ENCODE data around the gene DENND4A. TPM values are rescaled to one million over a fixed set of nuclear protein-coding genes. Genes with fewer than 3 reads are reported as not detected.

The DENND4A gene
- total RNA-seq, 1 donor from 2014 or later = 23.7 TPM

DNA sequence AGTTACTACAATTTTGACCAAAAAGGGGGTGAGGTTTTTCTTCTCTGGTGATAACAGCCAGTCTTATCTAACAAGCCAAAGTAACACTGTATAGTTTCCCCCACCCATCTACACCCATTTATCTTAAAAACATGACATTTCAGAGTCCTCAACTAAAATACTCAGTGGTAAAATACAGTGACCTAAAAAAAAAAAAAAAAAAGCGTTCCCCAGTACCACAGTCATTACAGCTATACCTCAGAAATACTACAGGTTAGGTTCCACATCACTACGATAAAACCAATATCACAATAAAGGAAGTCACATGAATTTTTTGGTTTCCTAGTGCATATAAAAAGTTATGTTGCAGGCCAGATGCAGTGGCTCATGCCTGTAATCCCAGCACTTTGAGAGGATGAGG, 13.8 kb downstream of the DENND4A start:
- Mint-ChIP-seq H3K27me3 (ENCODE audit: unreplicated experiment) (no peaks in the 10 kb centered on the region), H3K4me3 (ENCODE audit: unreplicated experiment) (no peak overlapping the region), H3K27ac (ENCODE audit: unreplicated experiment) (no peak overlapping the region), H3K9me3 (ENCODE audit: unreplicated experiment) (peaks cover 3% of the 10 kb centered on the region), H3K4me1 (ENCODE audit: low read depth, unreplicated experiment) (no peaks in the 10 kb centered on the region), H3K36me3 (ENCODE audit: unreplicated experiment) (no peaks in the 10 kb centered on the region)
- DNase-seq = no peak
- no peak for TF ChIP-seq CTCF (IDR thresholded peaks at IDR 0.05; ENCODE audit: partially characterized antibody, unreplicated experiment)

DNA sequence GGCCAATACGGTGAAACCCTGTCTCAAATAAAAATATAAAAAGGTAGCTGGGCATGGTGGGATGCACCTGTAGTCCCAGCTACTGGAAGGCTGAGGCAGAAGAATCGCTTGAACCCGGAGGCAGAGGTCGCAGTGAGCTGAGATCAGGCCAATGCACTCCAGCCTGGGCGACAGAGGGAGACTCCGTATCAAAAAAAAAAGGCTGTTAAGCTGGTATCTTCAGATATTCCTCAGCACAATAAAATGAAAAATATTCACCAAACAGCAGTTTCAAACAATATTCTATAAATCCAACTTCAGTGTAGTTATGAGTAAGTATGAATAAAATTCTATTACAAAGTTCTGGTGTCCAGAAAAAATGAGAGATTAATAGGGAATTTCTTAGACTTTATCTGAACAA, 14.2 kb downstream of the DENND4A start:
- TF ChIP-seq CTCF (IDR thresholded peaks at IDR 0.05; ENCODE audit: partially characterized antibody, unreplicated experiment) = no peak
- Mint-ChIP-seq H3K9me3 (ENCODE audit: unreplicated experiment) (peaks cover 3% of the 10 kb centered on the region), H3K27me3 (ENCODE audit: unreplicated experiment) (no peaks in the 10 kb centered on the region), H3K4me3 (ENCODE audit: unreplicated experiment) (no peak overlapping the region), H3K36me3 (ENCODE audit: unreplicated experiment) (no peaks in the 10 kb centered on the region), H3K4me1 (ENCODE audit: low read depth, unreplicated experiment) (no peaks in the 10 kb centered on the region), H3K27ac (ENCODE audit: unreplicated experiment) (no peak overlapping the region)
- no peak for DNase-seq

- H3K36me3 Mint-ChIP-seq (ENCODE audit: unreplicated experiment) = no peaks in the 10 kb centered on the region
- no peak for TF ChIP-seq CTCF (IDR thresholded peaks at IDR 0.05; ENCODE audit: partially characterized antibody, unreplicated experiment)
- no peak overlapping the region for H3K4me3 Mint-ChIP-seq (ENCODE audit: unreplicated experiment)
- H3K4me1 Mint-ChIP-seq (ENCODE audit: low read depth, unreplicated experiment) = peaks cover 1% of the 10 kb centered on the region
- H3K27me3 Mint-ChIP-seq (ENCODE audit: unreplicated experiment) = no peaks in the 10 kb centered on the region
- H3K9me3 Mint-ChIP-seq (ENCODE audit: unreplicated experiment) = peaks cover 3% of the 10 kb centered on the region
- DNase-seq = no peak
- H3K27ac Mint-ChIP-seq (ENCODE audit: unreplicated experiment) = no peak overlapping the region
Measured at GRCh38 chr15:65777053-65777452, 15.0 kb downstream of the DENND4A start.

DNA sequence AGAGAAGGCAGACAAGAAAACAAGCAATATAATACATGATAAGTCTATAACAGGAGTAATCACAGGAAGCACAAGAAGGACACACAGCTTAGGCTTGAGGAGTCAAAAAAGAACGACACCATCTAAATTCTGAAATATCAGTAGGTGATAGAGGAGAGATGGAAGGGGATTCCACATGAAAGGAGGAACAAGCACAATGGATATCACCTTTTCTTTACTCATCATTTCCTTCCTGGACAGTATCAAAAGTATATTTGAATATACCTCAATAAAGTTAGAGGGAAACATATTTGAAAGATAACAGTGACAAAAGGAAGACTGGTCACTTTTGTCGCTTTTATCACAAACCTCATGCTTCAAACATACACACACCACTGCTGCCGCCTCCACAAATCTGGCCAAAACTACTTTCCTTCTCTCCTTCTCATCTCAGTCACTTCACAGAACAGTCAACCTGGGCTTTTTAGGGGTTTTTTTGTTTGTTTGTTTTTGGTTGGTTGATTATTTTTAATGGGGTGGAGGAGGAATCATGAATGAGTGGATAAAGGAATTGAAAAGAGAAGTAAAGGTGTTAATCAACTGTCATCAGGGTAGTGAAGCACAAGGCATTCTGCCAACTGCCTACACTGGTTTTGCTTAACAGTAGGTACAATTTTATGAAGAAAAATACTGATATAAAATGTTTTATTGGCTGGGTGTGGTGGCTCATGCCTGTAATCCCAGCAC, 18.5 kb downstream of the DENND4A start:
- H3K27ac Mint-ChIP-seq (ENCODE audit: unreplicated experiment) = no peak overlapping the region
- H3K27me3 Mint-ChIP-seq (ENCODE audit: unreplicated experiment) = no peaks in the 10 kb centered on the region
- no peak for TF ChIP-seq CTCF (IDR thresholded peaks at IDR 0.05; ENCODE audit: partially characterized antibody, unreplicated experiment)
- peaks cover 3% of the 10 kb centered on the region for H3K9me3 Mint-ChIP-seq (ENCODE audit: unreplicated experiment)
- no peaks in the 10 kb centered on the region for H3K36me3 Mint-ChIP-seq (ENCODE audit: unreplicated experiment)
- DNase-seq = no peak
- H3K4me1 Mint-ChIP-seq (ENCODE audit: low read depth, unreplicated experiment) = peaks cover 9% of the 10 kb centered on the region
- H3K4me3 Mint-ChIP-seq (ENCODE audit: unreplicated experiment) = no peak overlapping the region

- Mint-ChIP-seq H3K4me1 (ENCODE audit: low read depth, unreplicated experiment) (peaks cover 9% of the 10 kb centered on the region), H3K27ac (ENCODE audit: unreplicated experiment) (no peak overlapping the region), H3K9me3 (ENCODE audit: unreplicated experiment) (peaks cover 3% of the 10 kb centered on the region), H3K27me3 (ENCODE audit: unreplicated experiment) (no peaks in the 10 kb centered on the region), H3K4me3 (ENCODE audit: unreplicated experiment) (no peak overlapping the region), H3K36me3 (ENCODE audit: unreplicated experiment) (no peaks in the 10 kb centered on the region)
- no peak for TF ChIP-seq CTCF (IDR thresholded peaks at IDR 0.05; ENCODE audit: partially characterized antibody, unreplicated experiment)
- DNase-seq = no peak
Measured at GRCh38 chr15:65772930-65773329, 19.2 kb downstream of the DENND4A start.
